Ammon's horn (tissue), 1 donor: Measurements from ENCODE around the gene CFAP54.
"Not testable (repeated sequence)": the region's sequence is repeated elsewhere in the genome, so short reads cannot be mapped to it uniquely, and the experiment has no call there.

ENCODE experiments used
- DNase-seq: peaks from one replicate; pipeline ENCODE4 v3.0.0-alpha.2; 2016; ENCODE audit warnings: low spot score

The CFAP54 gene

GRCh38 chr12:96489392-96490056 lies at the start of gene CFAP54:
CFAP54 (plus strand) TSS chr12:96489577; CDS start chr12:96489610, 33 bp downstream.
- DNase-seq = peak; percentile 97

DNA sequence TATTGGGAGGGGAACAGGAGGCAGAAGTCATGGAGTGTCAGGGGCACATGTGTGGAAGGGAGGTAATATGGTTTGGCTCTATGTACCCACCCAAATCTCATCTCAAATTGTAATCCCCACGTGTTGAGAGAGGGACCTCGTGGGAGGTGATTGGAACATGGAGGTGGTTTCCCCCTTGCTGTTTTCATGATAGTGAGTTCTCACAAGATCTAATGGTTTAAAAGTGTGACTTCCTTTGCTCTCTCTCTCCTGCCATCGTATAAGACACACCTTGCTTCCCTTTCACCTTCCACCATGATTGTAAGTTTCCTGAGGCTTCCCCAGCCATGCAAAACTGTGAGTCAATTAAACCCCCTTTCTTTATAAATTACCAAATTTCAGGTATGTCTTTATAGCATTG lies 47.6 kb upstream of the CFAP54 start:
- DNase-seq = no peak

GRCh38 chr12:96442906-96443305 lies 46.5 kb upstream of the CFAP54 start:
- no peak for DNase-seq

DNA sequence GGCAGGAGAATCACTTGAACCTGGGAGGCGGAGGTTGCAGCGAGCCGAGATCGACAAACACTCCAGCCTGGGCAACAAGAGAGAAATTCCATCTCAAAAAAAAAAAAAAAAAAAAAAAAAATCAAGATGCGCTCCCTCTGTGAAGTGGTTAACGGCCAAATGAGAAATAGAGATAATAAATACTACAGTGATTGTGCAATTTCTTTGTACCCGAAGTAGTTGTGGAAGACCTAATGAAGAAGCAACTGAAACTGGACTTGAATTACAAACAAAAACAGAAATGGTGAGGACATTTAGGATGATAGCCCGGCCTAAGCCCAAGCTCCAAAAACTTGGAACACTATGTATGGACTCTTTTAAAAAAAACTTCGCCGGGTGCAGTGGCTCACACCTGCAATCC lies 45.0 kb upstream of the CFAP54 start:
- no peak for DNase-seq

DNA sequence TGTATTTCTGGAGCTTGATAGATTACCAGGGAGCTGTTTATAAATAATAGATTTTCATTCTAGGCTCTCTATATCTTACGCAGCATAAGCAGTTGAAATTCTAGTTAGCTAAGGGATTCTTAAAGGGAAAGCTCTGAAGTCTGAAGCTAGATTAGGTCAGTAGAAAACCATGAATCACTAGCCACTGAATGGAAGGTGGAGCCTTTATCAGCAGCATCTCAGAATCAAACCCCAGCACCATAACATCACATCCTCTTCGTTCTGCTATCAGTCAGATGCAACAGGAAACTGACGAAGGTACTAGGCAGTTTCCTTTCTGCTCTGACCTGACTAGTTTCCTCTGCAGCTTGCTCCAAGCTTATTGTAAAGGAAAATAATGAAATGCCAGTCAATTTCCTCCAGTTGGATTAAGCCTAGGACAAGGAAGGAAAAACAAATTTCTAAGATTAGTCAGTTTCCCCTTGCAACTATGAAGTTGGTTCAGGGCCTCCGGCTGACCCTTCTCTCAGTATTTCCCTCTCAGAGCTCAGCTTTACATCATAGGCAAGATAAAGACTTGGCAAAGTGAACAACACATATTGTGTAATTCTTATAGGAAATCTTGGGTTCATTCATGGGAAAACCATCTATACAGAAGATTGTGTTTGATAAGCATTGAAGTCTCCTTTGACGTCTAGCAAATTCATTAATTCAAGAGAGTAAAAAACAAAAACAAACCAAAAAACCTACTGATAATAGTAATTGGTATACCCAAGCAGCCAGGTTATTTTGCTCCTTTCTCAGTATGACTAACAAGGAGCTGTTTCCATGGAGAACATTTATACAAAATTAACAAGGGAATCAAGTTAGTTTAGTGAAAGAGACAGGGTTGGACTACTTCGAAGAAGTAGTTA lies 43.4 kb upstream of the CFAP54 start:
- DNase-seq = no peak

DNA sequence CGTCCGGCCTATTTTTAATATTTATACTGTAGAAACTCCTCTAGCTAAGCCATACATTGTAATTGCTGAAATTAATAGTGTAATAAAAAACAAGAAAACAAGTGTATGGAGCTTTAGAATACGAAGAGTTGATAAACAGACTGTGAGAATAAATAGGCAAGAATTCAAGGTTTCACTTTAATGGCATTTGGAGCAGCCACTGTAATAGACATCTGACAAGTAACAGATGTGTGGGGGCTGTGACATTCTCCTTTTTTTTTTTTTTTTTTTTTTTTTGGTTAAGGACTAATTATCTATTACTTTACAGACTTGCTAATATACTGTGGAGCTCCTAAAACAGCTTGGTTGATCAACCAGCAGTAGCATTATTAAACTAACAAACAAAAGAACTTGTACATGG lies 42.1 kb upstream of the CFAP54 start:
- no peak for DNase-seq

GRCh38 chr12:96448300-96448699 lies 41.1 kb upstream of the CFAP54 start:
- DNase-seq = no peak

GRCh38 chr12:96452261-96452922 lies 37.0 kb upstream of the CFAP54 start:
- no peak for DNase-seq

DNA sequence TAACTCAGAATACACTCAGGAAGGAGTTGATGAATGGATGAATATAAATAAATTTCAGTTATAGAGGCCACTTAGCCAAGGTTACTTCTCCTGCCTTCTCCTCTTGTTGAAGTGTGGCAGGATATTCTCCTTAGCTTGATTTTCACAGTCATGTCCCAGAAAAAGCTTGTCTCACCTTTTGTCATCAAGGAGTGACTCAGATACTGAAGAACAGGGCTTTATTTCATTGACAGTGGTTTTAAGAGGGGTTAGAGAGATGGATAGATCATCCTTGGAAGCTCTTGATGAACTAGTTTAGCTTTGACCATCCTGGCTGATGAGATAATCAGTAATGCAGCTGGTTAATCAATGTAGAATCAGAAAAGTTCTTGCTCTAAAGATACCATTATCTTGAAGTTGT lies 35.0 kb upstream of the CFAP54 start:
- no peak for DNase-seq

DNA sequence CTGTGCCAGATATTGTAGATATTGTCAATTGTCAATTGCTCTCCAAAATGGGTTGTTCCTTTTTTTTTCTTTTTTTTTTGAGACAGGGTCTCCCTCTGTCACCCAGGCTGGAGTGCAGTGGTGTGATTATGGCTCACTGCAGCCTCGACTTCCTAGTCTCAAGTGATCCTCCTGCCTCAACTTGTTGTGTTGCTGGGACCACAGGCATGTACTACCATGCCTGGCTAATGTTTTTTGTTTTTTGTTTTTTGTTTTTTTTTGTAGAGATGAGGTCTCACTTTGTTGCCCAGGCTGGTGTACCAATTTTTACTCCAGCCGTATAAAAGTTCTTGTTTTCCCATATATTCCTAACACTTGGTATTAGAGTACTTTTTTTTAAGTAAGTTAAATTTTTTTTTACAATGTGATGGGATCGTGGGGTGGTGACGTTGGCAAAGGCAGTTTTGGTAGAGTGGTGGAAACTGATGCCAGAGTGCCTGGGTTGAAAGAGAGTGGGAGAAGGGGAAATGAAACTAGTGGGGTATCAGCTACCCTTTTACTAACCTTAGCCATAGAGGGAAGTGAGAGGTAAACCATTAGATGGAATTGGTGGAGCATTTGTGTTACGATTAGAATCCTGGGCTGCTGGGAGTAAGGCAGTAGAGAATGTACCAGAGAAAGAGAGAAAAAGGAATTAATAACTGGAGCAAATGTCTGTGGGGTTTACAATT lies 33.0 kb upstream of the CFAP54 start:
- DNase-seq = no peak

DNA sequence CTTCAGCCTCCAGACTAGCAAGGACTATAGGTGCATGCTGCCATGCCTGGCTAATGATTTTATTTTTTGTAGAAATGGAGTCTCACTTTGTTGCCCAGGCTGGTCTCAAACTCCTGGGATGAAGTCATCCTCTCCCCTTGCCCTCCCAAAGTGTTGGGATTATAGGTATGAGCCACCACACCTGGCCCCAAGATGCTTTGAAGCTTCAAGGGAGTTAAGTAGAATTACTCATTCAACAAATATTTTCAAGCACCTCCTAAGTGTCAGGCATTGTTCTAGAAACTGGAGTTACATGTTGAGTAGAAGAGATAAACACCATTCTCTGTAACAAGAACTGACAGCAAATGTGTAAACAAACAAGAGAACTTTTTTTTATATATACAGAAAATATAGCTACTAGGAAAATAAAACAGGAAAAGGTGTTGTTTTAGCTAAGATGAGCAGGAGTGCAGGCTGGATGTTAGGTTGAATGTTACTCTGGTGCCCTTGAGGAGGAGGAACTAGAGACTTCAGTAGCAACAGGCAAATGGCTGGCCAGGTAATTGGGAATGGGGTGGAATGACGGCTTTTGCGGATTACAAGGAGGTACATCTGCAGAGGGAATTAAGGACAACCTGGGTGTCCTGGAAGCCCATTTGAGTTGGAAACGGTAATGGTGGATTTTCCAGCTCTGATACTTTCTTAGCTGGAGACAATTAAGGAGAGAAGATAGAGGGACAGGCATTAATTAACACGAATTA lies 32.0 kb upstream of the CFAP54 start:
- DNase-seq = no peak

GRCh38 chr12:96459281-96459680 lies 30.1 kb upstream of the CFAP54 start:
- not testable (repeated sequence) for DNase-seq

DNA sequence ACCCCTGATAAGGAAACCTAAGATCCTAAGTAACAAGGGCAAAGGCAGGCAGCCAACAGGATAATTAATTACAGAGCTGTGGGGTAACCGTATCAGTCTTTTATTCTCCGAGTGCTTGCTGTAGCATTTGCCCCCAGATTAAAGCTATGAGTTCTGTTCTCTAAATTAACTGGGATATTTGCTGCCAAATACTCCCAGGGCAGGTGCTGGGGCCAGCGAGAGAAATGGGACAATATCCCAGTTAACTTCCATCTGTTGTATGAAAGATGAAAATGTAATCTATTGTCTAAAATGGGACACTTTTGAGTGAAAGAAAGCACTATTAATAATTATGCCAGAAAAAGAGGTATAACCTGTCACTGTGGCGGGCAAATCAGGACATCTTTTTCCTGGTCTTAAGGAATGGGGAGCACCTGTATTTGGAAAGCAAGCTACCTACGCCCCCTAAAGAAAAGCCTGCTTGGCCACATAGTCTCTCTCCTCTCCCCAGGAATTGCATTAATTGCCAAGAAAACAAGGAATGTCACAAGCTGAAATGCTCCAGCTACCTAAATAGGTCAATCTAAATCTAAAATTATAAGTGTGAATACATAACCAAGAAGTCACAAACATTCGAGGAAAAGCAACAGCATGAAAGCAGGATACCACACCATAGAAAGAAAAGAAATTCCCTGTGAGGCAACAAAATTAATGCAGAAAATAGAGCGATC lies 26.7 kb upstream of the CFAP54 start:
- no peak for DNase-seq

DNA sequence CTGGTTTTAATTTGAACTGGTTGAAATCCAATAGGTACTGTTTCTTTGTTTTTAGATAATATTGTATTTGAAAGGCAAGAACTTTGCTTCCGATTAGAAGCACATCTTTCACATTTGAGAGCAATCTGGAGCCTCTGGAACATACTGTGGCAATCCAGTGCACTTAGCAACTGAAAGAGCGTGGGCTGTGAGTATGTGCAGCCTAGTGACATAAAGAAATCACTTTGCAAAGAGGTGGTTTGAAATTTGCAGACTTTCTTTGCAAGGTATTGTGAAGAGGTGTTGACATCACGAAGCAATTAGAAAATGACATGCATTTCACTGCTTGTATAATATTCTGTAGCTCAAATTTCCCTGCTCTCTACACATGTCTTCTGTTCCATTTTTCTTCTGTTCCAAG lies 23.5 kb upstream of the CFAP54 start:
- DNase-seq = peak; percentile 42

DNA sequence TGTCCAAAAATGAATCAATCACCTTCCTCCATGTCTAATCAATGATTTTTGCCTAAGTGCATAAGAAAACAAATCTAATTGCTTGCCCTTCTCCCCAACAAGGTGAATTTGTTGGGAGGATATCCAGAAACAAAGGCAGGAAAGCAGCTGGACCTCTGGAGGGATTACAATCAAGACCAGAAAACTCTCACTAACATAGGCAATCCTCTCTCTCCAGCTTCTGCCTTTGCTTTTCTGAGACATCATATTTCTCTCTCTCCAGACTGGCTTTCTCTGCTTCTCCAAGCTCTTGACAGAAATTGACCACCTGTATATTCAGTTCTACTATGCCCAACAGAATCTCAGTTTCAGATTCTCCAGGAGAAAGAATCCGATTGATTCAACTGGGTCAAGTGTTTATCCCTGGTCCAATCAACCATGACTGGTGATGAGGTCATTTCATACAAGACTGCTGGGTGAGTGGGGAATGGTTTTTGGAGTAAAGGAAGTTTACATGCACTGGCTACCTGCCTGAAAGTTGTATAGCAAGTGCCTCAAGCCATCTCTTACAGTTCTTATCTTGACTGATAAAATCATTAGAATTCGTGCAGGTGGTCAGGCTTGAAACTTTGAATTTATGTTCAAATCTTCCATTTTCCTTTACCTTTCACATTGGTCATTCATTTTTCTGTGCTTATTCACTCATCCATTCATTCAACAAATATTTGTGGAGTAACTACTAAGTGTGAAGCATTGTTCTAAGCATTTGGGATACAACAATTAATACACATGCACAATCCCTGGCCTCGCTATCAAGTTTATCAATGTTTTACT lies 22.2 kb upstream of the CFAP54 start:
- DNase-seq = no peak

DNA sequence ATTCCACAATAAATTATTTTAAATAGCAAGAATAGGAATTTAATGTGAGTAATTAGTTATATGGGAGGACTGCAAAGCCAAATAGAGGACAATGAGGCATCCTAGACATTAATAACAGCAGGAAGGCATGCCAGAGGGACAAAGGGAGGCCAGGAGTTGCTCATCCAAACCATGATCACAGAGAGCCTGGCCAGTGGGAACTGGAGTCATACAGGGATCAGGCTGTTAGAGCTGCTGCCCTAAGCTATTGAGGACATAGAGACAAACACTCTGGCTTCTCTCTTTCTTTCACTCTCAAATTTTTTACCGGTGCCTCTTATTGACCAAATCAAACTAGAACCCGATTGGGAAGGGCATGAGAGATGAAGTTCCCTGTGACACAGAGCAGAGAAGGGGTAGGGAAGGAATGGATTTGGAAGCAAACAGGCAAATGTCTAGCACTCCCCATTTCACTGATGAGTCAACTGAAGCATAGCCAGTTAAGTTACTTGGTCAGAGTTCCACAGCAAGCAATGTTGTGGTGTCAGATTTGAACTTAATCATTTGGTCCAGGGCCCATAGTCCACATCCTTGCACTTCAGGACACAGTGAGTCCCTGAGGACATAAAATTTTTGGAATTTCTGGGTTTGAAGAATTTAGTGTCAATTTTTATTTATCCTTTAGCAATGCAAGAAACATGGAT lies 17.9 kb upstream of the CFAP54 start:
- no peak for DNase-seq

GRCh38 chr12:96472384-96472783 lies 17.0 kb upstream of the CFAP54 start:
- no peak for DNase-seq

DNA sequence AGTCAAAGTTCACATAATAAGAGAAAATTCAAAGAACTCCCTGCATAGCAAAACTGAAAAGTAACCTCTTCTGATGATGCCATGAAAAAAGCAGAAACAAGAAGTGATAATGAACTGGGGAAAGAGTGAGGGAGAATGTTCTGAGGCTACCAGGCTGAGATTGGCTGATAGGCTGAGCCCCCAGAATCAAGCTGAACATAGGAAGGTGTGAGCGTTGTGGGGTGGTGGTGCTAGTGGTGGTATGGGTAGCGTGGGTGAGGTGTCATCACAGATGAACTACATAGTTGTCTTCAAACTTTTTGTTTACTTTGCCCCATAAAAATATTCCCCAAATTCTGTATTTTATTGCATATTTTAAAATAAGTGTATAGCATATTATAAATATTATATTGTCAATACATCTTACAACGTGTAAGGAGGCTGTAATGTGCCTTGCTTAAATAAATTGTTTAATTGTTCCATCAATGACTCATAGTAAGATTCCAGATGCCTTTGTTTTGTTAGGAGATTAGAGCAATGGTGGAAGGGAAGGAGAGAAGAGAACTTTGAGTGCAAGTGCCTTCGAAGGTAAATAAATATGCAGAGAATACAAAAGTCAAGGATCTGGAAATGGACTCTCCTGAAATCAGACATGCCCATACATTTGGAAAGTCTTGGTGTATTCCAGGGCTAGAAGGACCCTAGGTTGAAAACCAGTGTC lies 15.8 kb upstream of the CFAP54 start:
- DNase-seq = no peak

DNA sequence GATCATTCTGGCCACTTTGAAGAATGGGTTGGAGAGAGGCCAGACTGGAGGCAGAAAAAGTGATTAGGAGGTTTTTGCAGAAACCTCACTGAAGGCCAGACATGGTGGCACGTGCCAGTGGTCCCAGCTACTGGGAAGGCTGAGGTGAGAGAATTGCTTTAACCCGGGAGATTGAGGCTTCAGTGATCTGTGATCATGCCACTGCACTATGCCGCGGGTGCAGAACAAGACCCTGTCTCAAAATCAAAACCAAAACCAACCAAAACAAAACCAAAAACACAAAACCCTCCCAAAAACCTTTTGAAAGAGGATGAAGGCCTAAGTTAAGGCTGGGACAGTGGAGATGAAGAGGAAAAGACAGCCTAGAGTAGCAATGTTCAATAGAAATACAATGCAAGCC lies 15.2 kb upstream of the CFAP54 start:
- DNase-seq = no peak
